Thyroid gland (tissue), 4 donors: ENCODE data around the gene CARHSP1. TPM values are rescaled to one million over a fixed set of nuclear protein-coding genes. Genes with fewer than 3 reads are reported as not detected.
A peak's percentile ranks its signal among the peaks of the same experiment; 100 is the strongest.

Experiments
- DNase-seq, 2 donors: peaks; one replicate each; pipeline ENCODE4 v3.0.0-alpha.2; 2019
- H3K27ac ChIP-seq, 3 donors: fragments of 200-600 bp; sonication (generic); 1 replicate in 2 of 3; 2 replicates in 1 of 3; pipeline ENCODE4 v1.5.1; 2016 to 2019; ENCODE audit warnings: mild to moderate bottlenecking in 1 of 3, moderate library complexity in 1 of 3
- H3K27me3 ChIP-seq: fragments of 200-600 bp; sonication (generic); one replicate; pipeline ENCODE4 v1.5.1; 2019
- H3K36me3 ChIP-seq, 2 donors: fragments of 200-600 bp; sonication (generic); one replicate each; pipeline ENCODE4 v1.5.1; 2016 to 2019
- H3K4me1 ChIP-seq, 2 donors: fragments of 200-600 bp; sonication (generic); one replicate each; pipeline ENCODE4 v1.5.1; 2017 to 2019
- H3K4me3 ChIP-seq, 3 donors: fragments of 200-600 bp; sonication (generic); replicated peaks in 1 of 3; 1 replicate in 2 of 3; 2 replicates in 1 of 3; pipeline ENCODE4 v1.5.1; 2016; ENCODE audit warnings: mild to moderate bottlenecking in 1 of 3
- H3K9me3 ChIP-seq: fragments of 200-600 bp; sonication (generic); one replicate; pipeline ENCODE4 v1.5.1; 2017
- POLR2A ChIP-seq, 2 donors: fragments of 450-650 bp; IDR thresholded peaks; one replicate each; pipeline ENCODE4 v1.6.1; 2017; ENCODE audit warnings: antibody characterized with exemption in 2 of 2, mild to moderate bottlenecking in 2 of 2, moderate library complexity in 1 of 2
- WGBS, 2 donors: methylation state at CpG; one replicate each; pipeline ENCODE4 v1.1.5; 2017; 5-methylcytosine and 5-hydroxymethylcytosine counted together
- intact Hi-C: fragments of 100-400 bp; cut with DNase I; formaldehyde crosslinking; loops from one replicate; pipeline ENCODE4 v1.15.1; 2023
- total RNA-seq, 4 donors: library from RNA; depleted of rRNA; stranded (reverse); fragments of >200 nt; gene quantifications; one replicate each; pipeline ENCODE4 v1.2.3, GENCODE V29; 2016
- TF ChIP-seq, protein P1 (sequence below), 6 experiments: fragments of 200-600 bp in 3 of 6; fragments of 450-650 bp in 3 of 6; sonication (generic) in 3 of 6; IDR thresholded peaks; one replicate each; pipeline ENCODE4 v1.5.1; 2016 to 2019; ENCODE audit warnings: antibody characterized with exemption in 6 of 6, mild to moderate bottlenecking in 2 of 6, inconsistent platforms in 1 of 6, moderate library complexity in 1 of 6

The CARHSP1 gene
- total RNA-seq, 4 donors from 2014 or later, result 43.4 to 67.5 (median 61.1) TPM

DNA sequence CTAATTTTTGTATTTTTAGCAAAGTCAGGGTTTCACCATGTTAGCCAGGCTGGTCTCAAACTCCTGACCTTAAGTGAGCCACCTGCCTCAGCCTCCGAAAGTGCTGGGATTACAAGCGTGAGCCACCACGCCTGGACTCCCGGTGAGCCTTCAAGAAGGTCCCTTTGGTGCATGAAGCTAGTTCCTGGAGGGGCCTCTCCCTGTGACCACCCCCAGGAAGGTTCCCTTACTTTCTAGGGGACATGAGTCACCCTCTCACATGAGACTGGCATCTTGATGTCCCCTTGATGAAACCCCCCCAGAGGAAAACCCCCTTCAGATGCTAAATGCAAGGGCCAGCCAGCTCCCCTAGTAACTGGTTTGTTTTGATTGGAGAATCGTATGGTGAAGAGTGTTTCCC lies 12.8 kb downstream of the CARHSP1 start:
- 52 to 68% methylated on average over 5 of the region's 5 CpGs for WGBS, 2 donors
- Histone ChIP-seq H3K36me3 (peaks cover 0 to 15% of the 10 kb centered on the region in 2 donors), H3K27ac (no peak overlapping the region), H3K4me3 (no peak overlapping the region), H3K9me3 (no peaks in the 10 kb centered on the region), H3K27me3 (no peaks in the 10 kb centered on the region), H3K4me1 (no peaks in the 10 kb centered on the region)
- DNase-seq, result no peak
- TF ChIP-seq, protein P1, sequence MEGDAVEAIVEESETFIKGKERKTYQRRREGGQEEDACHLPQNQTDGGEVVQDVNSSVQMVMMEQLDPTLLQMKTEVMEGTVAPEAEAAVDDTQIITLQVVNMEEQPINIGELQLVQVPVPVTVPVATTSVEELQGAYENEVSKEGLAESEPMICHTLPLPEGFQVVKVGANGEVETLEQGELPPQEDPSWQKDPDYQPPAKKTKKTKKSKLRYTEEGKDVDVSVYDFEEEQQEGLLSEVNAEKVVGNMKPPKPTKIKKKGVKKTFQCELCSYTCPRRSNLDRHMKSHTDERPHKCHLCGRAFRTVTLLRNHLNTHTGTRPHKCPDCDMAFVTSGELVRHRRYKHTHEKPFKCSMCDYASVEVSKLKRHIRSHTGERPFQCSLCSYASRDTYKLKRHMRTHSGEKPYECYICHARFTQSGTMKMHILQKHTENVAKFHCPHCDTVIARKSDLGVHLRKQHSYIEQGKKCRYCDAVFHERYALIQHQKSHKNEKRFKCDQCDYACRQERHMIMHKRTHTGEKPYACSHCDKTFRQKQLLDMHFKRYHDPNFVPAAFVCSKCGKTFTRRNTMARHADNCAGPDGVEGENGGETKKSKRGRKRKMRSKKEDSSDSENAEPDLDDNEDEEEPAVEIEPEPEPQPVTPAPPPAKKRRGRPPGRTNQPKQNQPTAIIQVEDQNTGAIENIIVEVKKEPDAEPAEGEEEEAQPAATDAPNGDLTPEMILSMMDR (IDR thresholded peaks at IDR 0.05), result no peak
- no peak for TF ChIP-seq POLR2A (IDR thresholded peaks at IDR 0.05)
- intact Hi-C loops, result no loop called here

- Histone ChIP-seq H3K4me3 (no peak overlapping the region), H3K27me3 (no peaks in the 10 kb centered on the region), H3K9me3 (no peaks in the 10 kb centered on the region), H3K36me3 (peaks cover 0 to 16% of the 10 kb centered on the region in 2 donors), H3K27ac (no peak overlapping the region), H3K4me1 (no peaks in the 10 kb centered on the region)
- intact Hi-C loops, result no loop called here
- no peak for DNase-seq
- TF ChIP-seq, protein P1 (IDR thresholded peaks at IDR 0.05), result no peak
- TF ChIP-seq POLR2A (IDR thresholded peaks at IDR 0.05), result no peak
- 89 to 98% methylated on average over 10 to 11 of the region's 11 CpGs for WGBS, 2 donors
Measured at GRCh38 chr16:8855051-8855786, 13.6 kb downstream of the CARHSP1 start.

- peak overlapping the region in 1 of 3 donors; percentile 28 for H3K27ac ChIP-seq
- H3K4me1 ChIP-seq, result peaks cover 0 to 7% of the 10 kb centered on the region in 2 donors
Measured at GRCh38 chr16:8854298-8854948, 14.4 kb downstream of the CARHSP1 start.

GRCh38 chr16:8853611-8854010 lies 15.2 kb downstream of the CARHSP1 start:
- intact Hi-C loops, result no loop called here
- WGBS, 2 donors, result 88 to 93% methylated on average over 7 of the region's 7 CpGs
- no peak for DNase-seq

More at GRCh38 chr16:8854298-8854948, 14.4 kb downstream of the CARHSP1 start:
- Histone ChIP-seq H3K27me3 (no peaks in the 10 kb centered on the region), H3K4me3 (no peak overlapping the region), H3K9me3 (no peaks in the 10 kb centered on the region), H3K36me3 (peaks cover 6 to 24% of the 10 kb centered on the region in 2 donors)
- TF ChIP-seq POLR2A (IDR thresholded peaks at IDR 0.05), result no peak
- TF ChIP-seq, protein P1 (IDR thresholded peaks at IDR 0.05), result no peak
- WGBS, 2 donors, result 93% methylated on average over 9 of the region's 9 CpGs
- DNase-seq, result no peak
- intact Hi-C loops, result no loop called here

More at GRCh38 chr16:8853611-8854010, 15.2 kb downstream of the CARHSP1 start:
- Histone ChIP-seq H3K9me3 (no peaks in the 10 kb centered on the region), H3K36me3 (peaks cover 13 to 24% of the 10 kb centered on the region in 2 donors), H3K4me1 (peaks cover 0 to 7% of the 10 kb centered on the region in 2 donors), H3K4me3 (no peak overlapping the region), H3K27me3 (no peaks in the 10 kb centered on the region), H3K27ac (no peak overlapping the region)
- TF ChIP-seq, protein P1 (IDR thresholded peaks at IDR 0.05), result no peak
- TF ChIP-seq POLR2A (IDR thresholded peaks at IDR 0.05), result no peak
